ENCODE results near the gene KCNK10.

GRCh38 chr14:88322504-88323085 lies 474 bp downstream of the KCNK10 start:
- TF ChIP-seq CTCF (IDR thresholded peaks at IDR 0.05; ENCODE audit: borderline replicate concordance, extremely low read depth, low read length, poor library complexity, severe bottlenecking) (no peak), EZH2 (IDR thresholded peaks at IDR 0.05; ENCODE audit: borderline replicate concordance, low read depth, low read length, severe bottlenecking) (no peak)

Data from DND-41 (cell line).